ENCODE measurements around the gene ARHGEF28.

The ARHGEF28 gene

DNA sequence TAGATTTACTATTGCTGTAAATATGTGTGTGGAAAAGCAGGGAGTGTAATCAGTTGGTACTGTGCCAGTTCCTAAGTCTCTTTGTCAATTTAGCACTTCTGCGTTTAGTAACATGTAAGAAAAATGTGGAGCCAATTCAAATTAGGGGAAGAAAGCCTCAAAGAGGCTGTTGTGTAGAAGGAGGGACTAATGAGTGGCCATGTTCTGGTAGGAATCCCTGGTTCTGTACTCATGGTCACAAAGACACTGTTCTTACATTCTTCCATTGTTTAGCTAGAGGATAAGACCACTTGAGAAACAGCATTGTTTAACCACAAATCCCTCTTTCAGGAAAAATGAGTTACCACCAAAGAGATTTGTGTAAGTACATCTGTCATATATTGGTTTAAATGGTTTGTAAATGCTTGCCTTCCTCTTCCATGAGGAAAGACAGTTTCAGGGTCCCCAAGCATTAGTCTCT, 14.9 kb downstream of the ARHGEF28 start:
- H3K36me3 ChIP-seq (ENCODE audit: insufficient read depth, low read length), result no peaks in the 10 kb centered on the region
- no peaks in the 10 kb centered on the region for H3K9me2 ChIP-seq (replicated peaks; ENCODE audit: low read depth, low read length)
- H3K27me3 ChIP-seq (ENCODE audit: insufficient read depth, low read length, poor library complexity, severe bottlenecking), result no peaks in the 10 kb centered on the region
- no peaks in the 10 kb centered on the region for H3F3A ChIP-seq (ENCODE audit: low read depth)
- H4K20me1 ChIP-seq (ENCODE audit: insufficient read depth, low read length, poor library complexity, severe bottlenecking), result no peaks in the 10 kb centered on the region
- H3K4me2 ChIP-seq (ENCODE audit: low read depth, low read length, poor library complexity, severe bottlenecking), result no peak overlapping the region
- no peaks in the 10 kb centered on the region for H3K9me3 ChIP-seq (ENCODE audit: insufficient read depth, low read depth, low read length)
- H3K4me1 ChIP-seq (ENCODE audit: insufficient read depth, low read length, poor library complexity, severe bottlenecking), result no peaks in the 10 kb centered on the region
- TF ChIP-seq, protein P1, sequence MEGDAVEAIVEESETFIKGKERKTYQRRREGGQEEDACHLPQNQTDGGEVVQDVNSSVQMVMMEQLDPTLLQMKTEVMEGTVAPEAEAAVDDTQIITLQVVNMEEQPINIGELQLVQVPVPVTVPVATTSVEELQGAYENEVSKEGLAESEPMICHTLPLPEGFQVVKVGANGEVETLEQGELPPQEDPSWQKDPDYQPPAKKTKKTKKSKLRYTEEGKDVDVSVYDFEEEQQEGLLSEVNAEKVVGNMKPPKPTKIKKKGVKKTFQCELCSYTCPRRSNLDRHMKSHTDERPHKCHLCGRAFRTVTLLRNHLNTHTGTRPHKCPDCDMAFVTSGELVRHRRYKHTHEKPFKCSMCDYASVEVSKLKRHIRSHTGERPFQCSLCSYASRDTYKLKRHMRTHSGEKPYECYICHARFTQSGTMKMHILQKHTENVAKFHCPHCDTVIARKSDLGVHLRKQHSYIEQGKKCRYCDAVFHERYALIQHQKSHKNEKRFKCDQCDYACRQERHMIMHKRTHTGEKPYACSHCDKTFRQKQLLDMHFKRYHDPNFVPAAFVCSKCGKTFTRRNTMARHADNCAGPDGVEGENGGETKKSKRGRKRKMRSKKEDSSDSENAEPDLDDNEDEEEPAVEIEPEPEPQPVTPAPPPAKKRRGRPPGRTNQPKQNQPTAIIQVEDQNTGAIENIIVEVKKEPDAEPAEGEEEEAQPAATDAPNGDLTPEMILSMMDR (conservative IDR thresholded peaks at IDR 0.05; ENCODE audit: low read length), result no peak
- no peak for TF ChIP-seq EZH2phosphoT487 (IDR thresholded peaks at IDR 0.05; ENCODE audit: borderline replicate concordance)
- no peak overlapping the region for H2AFZ ChIP-seq (ENCODE audit: low read length)
- no peaks in the 10 kb centered on the region for H3K79me2 ChIP-seq (ENCODE audit: insufficient read depth, low read length)
- no peak overlapping the region for H3K4me3 ChIP-seq (ENCODE audit: low read length, poor library complexity, severe bottlenecking)
- no peak overlapping the region for H3K9ac ChIP-seq (ENCODE audit: low read depth, low read length, poor library complexity, severe bottlenecking)

DNA sequence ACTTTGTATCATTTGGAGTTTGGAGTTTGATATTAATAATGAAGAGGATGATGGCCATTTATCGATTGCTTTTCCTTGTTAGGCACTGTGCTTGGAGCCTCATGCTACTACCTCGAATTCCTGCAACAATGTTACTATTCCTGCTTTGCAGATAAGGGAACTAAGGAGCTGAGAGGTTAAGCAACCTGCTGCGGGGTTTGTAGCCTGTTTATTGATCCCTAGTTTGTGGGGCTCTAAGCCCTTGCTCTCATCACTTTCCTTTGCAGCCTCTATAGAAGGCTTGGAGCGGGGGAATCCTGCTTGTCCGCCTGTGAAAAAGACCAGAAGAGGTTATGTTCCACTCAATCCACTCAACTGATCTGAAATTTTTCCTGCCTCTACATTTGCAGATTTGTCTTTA, 15.8 kb downstream of the ARHGEF28 start:
- no peak overlapping the region for H3K9ac ChIP-seq (ENCODE audit: low read depth, low read length, poor library complexity, severe bottlenecking)
- H2AFZ ChIP-seq (ENCODE audit: low read length), result no peak overlapping the region
- H3K4me3 ChIP-seq (ENCODE audit: low read length, poor library complexity, severe bottlenecking), result no peak overlapping the region
- no peaks in the 10 kb centered on the region for H3K79me2 ChIP-seq (ENCODE audit: insufficient read depth, low read length)
- H3K4me2 ChIP-seq (ENCODE audit: low read depth, low read length, poor library complexity, severe bottlenecking), result no peak overlapping the region
- TF ChIP-seq EZH2phosphoT487 (IDR thresholded peaks at IDR 0.05; ENCODE audit: borderline replicate concordance), result no peak
- TF ChIP-seq, protein P1 (conservative IDR thresholded peaks at IDR 0.05; ENCODE audit: low read length), result no peak
- no peaks in the 10 kb centered on the region for H3K9me2 ChIP-seq (replicated peaks; ENCODE audit: low read depth, low read length)
- H3K27me3 ChIP-seq (ENCODE audit: insufficient read depth, low read length, poor library complexity, severe bottlenecking), result no peaks in the 10 kb centered on the region
- H3F3A ChIP-seq (ENCODE audit: low read depth), result no peaks in the 10 kb centered on the region
- no peaks in the 10 kb centered on the region for H3K4me1 ChIP-seq (ENCODE audit: insufficient read depth, low read length, poor library complexity, severe bottlenecking)
- no peaks in the 10 kb centered on the region for H3K9me3 ChIP-seq (ENCODE audit: insufficient read depth, low read depth, low read length)
- no peaks in the 10 kb centered on the region for H3K36me3 ChIP-seq (ENCODE audit: insufficient read depth, low read length)
- H4K20me1 ChIP-seq (ENCODE audit: insufficient read depth, low read length, poor library complexity, severe bottlenecking), result no peaks in the 10 kb centered on the region

DNA sequence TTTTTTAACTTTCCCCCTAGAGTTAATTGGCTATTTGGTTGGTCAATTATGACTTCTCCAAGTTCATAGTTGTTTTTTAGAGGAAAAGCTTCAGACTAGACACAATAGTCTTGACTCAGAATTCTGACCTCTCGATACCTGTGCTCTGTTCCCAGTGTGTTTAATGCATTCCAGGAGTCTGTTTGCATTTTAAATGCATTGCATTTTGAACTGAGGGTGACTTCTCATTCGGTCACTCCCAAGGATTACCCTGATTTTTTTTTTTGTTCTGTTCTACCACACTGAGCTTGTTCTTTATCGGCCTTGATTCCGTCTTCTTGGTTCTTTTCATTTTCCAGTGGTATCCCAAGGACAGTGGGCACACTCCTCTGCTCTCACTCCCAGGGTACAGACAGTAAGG, 16.3 kb downstream of the ARHGEF28 start:
- Histone ChIP-seq H3K4me2 (ENCODE audit: low read depth, low read length, poor library complexity, severe bottlenecking) (no peak overlapping the region), H3K4me1 (ENCODE audit: insufficient read depth, low read length, poor library complexity, severe bottlenecking) (no peaks in the 10 kb centered on the region), H3K9ac (ENCODE audit: low read depth, low read length, poor library complexity, severe bottlenecking) (no peak overlapping the region), H2AFZ (ENCODE audit: low read length) (no peak overlapping the region), H3K9me2 (replicated peaks; ENCODE audit: low read depth, low read length) (no peaks in the 10 kb centered on the region), H3K4me3 (ENCODE audit: low read length, poor library complexity, severe bottlenecking) (no peak overlapping the region), H3K27me3 (ENCODE audit: insufficient read depth, low read length, poor library complexity, severe bottlenecking) (no peaks in the 10 kb centered on the region), H3F3A (ENCODE audit: low read depth) (no peaks in the 10 kb centered on the region), H4K20me1 (ENCODE audit: insufficient read depth, low read length, poor library complexity, severe bottlenecking) (no peaks in the 10 kb centered on the region), H3K36me3 (ENCODE audit: insufficient read depth, low read length) (no peaks in the 10 kb centered on the region), H3K79me2 (ENCODE audit: insufficient read depth, low read length) (no peaks in the 10 kb centered on the region), H3K9me3 (ENCODE audit: insufficient read depth, low read depth, low read length) (no peaks in the 10 kb centered on the region)
- TF ChIP-seq, protein P1 (conservative IDR thresholded peaks at IDR 0.05; ENCODE audit: low read length), result no peak
- TF ChIP-seq EZH2phosphoT487 (IDR thresholded peaks at IDR 0.05; ENCODE audit: borderline replicate concordance), result no peak

Data from Loucy (cell line).